ENCODE data around the gene LFNG.
"Not testable (repeated sequence)": the region's sequence is repeated elsewhere in the genome, so short reads cannot be mapped to it uniquely, and the experiment has no call there.

Gene LFNG

DNA sequence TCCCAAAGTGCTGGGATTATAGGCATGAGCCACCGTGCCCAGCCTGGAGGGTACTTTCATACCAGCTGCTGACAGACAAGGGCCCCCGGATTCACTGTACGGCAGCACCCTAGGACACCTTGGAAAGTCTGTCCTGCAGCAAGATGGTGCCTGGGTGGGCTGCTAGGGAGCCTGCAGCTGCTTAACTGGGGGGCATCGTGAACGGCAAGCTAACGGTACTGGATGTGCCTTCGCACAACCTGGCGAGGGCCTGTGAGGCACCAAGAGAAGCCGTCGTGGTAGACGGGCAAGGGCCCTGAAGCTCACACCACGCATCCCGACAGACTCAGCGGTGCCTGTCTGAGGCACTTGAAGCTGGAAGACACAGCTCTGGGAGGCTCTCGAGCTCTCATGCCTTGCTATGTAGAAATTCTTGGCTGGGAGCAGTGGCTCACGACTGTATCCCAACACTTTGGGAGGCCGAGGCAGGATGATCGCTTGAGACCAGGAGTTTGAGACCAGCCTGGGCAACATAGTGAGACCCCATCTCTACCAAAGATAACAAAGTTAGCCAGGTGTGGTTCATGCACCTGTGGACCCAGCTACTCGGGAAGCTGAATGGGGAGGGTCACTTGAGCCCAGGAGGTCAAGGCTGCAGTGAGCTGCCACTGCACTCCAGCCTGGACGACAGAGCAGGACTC lies 26.3 kb downstream of the LFNG start:
- DNase-seq (ENCODE audit: low read depth) = no peak

DNA sequence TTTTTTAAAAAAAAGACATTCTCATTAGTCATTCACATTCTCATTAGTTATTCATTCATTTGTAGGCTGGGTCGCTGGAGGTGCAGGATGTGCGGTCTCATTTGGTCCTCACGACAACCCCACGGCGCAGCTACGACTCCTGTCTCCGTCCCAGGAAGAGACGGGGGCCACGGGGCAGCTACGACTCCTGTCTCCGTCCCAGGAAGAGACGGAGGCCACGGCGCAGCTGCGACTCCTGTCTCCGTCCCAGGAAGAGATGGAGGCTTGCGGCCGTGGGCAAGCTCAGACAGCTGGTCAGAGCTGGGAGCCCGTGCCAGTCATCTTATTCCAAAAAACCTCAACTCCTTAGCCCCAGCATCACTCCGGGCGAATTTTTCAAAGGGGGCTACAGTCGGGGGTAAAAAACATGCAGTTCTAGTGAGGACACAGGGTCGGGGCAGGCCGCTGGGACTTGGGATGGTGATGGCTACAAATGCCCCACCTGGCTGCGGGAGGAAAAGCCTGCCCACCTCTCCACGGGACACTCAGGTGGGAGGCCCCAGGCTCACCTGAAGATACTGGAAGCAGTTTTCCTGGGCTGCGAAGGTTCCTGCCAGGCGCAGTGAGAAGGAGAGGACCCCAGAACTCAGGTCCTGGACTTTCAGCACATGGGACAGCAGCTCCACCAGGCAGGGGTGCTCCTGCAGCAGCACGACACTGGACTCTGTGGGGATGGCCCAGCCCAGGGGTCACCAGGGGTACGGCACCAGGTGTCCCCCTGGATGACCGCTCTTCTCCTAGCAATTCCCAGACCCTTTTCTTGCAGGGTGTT lies 27.4 kb downstream of the LFNG start:
- no peak for DNase-seq (ENCODE audit: low read depth)

DNA sequence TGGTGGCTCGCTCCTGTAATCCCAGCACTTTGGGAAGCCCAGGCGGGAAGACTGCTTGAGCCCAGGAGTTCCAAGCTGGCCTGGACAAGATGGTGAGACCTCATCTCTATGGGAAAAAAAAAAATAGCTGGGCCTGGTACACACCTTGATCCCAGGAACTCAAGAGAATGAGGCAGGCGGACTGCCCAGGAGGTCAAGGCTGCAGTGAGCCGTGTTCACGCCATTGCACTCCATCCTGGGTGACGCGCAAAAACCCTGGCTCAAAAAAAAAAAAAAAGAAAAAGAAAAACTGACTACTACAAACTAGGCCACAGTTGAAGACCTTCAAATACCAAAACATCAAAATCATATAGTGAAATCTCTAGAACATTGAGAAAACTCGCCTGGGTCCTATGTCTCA lies 31.8 kb downstream of the LFNG start:
- DNase-seq (ENCODE audit: low read depth) = no peak

DNA sequence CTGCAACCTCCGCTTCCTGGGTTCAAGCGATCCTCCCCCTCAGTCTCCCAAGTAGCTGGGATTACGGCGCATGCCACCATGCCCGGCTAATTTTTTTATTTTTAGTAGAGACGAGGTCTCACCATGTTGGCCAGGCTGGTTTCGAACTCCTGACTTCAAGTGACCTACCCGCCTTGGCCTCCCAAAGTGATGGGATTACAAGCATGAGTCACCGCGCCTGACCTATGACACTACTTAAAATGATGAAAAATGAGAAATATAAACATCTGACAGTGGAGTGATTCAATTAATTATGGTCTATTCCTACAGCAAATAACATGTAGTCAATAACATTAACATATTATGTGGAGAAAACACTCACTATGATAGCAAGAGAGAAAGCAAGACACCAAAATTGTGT lies 33.5 kb downstream of the LFNG start:
- no peak for DNase-seq (ENCODE audit: low read depth)

DNA sequence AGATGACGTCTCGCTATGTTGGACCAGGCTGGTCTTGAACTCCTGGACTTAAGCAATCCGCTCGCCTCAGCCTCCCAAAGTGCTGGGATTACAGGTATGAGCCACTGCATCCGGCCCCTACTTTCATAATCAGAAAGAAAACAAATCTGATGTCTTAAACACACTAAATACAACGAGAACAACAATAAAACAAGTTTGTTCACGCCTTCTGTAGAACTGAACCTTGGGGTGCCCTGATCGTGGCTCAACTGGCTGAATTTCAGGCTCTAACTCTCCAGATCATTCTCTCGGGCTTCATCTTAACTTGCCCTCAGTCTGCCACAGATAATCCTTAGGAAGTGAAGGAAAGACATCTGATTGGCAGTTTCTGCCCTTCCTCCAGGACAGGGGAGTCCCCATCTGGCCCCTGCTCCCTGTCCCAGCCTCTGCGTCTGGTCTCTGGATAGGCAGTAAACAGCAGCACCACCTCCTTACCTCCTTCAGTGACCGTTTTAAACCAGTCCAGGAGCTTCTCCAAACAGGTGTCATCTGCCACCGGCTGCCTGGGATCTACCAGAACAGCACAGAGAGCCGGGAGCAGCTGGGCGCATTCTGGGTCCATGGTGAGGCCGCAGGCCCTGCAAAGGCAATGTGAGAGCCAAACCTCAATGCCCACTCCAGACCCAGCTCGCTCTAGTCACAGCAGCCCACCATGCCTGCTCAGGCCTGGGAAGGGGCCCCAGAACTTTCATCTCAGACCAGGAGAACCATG lies 34.4 kb downstream of the LFNG start:
- no peak for DNase-seq (ENCODE audit: low read depth)

DNA sequence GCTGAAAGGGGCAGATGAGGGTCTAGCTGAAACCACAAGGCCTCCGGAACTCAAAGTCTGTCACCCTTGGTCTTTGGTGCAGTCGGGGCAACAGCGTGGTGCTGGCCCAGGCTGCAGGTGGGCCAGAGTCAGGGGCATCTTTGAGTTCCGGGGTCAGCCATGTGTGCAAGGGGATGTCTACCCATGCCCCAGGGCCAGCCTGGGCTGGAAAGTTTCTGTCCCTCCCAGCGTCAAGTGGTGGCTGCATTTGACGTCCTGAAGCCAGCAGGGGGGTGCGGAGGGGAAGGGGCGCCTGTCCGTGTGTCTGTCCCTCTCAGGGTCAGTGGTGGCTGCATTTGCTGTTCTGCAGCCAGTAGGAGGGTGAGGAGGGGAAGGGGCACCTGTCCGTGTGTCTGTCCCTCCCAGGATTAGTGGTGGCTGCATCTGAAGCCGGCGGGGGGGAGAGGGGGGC lies 35.1 kb downstream of the LFNG start:
- no peak for DNase-seq (ENCODE audit: low read depth)

DNA sequence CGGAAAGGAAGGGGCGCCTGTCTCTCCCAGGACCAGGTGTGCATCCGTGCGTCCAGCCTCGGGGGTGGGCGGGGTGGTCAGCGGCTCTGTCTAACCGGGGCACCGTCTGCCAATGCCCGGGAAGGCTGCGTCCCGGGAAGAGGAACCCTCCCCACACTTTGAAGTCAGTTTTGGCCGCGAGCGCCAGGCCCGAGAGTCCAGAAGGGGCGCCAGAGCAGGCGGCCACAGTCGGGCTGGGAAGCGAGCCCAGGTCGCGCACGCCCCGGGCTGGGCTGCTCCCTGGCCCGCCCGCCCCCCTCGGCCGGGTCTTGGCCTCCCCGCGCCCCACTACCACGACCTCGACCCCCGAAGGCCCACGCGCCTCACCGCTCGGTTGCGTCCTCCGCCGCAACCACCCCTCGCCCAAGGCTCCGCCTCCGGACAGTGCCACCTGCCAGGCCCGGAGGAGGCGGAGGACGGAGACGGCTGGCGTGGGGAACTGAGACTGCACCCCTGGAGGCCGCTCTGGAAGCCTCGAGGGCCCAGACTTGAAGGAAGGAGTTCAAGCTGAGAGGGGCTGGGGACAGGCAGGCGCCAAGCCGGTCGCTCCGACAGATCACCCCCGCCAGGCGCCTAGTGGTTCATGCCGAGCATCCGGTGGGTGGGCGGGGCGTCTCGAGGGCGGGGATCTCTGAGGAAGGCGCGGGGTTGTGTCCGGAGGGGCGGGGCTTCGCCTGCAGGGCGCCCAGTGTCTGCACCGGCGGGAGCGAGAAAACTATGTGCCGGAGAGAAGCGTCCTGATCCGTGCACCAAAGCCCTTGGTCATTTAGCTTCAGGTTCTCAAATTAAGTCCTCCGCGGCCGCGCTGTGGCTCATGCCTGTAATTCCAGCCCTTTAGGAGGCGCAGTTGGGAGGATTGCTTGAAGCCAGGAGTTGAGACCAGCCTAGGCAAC lies 35.8 kb downstream of the LFNG start, which contains the start of gene BRAT1:
Gene BRAT1, minus strand, starts transcription at position 404 of the 932 bp plus-strand sequence. CDS start 1,093 bp downstream, outside the sequence.
- DNase-seq (ENCODE audit: low read depth) = peak; percentile 78

DNA sequence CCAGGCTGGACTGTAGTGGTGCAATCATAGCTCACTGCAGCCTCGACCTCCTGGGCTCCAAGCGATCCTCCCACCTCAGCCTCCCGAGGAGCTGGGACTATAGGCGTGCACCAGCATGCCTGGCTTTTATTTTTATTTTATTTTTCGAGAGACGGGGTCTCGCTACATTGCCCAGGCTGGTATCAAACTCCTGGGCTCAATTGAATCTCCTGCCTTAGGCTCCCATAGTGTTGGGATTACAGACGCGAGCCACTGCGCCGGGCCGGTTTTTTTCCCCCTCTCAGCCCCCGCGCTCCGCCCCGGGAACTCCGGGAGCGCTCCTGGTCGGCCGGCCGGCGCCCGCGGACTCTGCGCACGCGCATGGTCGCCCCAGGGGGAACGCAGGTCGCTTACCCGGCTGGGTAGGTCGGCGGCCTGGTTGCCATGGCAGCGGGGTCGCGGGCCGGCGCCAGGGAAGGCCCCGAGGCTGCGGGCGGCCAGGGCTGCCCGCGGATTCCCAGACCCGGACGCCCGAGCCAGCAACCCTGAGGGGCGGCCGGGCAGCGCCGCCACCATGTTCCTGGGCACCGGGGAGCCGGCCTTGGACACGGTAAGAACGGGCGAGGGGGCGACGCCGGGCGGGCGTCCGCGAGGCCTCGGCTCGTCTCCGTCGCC lies 39.2 kb downstream of the LFNG start, which contains the start of gene IQCE:
Gene IQCE, plus strand, starts transcription at position 351 of the 654 bp plus-strand sequence. Its CDS starts 203 bp downstream, at position 554.
- DNase-seq (ENCODE audit: low read depth) = peak; percentile 44

DNA sequence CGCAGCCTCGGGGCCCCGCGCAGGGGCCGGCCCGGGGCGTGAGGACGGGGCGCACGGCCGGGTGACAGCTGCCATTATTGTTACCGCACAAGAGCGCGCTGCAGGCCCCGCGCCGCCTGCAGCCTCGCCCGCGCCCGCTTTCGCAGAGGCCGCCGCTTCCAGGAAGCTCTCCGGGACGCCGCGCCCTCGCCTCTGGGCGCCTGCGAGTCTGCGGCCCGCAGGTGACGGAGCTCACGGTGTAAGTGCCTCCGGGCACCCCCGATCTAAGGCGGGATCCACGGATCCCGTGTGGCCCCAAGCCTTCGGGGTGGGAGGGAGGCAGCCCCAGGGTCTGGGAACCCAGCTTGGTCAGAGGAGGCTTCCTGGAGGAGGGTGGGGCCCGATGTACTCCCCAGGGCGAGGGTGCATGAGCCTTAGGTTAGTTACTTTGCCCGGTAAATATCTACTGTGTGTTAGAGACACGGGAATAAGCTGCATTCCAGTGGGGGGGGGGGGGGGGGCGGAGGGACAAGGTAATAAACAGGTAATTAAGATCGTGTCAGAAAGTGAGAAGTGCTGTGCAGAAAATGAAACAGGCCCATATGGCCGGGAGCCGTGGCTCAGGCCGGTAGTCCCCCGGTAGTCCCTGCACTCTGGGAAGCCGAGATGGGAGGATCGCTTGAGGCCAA lies 39.8 kb downstream of the LFNG start:
- no peak for DNase-seq (ENCODE audit: low read depth)

DNA sequence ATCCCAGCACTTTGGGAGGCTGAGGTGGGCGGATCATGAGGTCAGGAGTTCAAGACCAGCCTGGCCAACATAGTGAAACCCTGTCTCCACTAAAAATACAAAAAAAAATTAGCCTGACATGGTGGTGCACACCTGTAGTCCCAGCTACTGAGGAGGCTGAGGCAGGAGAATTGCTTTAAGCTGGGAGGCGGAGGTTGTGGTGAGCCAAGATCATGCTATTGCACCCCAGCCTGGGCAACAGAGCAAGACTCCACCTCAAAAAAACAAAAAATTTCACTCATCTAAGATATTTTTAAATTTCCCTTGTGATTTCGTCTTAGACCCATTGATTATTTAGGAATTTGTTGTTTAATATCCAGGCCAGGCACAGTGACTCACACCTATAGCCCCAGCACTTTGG lies 44.4 kb downstream of the LFNG start:
- DNase-seq (ENCODE audit: low read depth) = not testable (repeated sequence)

DNA sequence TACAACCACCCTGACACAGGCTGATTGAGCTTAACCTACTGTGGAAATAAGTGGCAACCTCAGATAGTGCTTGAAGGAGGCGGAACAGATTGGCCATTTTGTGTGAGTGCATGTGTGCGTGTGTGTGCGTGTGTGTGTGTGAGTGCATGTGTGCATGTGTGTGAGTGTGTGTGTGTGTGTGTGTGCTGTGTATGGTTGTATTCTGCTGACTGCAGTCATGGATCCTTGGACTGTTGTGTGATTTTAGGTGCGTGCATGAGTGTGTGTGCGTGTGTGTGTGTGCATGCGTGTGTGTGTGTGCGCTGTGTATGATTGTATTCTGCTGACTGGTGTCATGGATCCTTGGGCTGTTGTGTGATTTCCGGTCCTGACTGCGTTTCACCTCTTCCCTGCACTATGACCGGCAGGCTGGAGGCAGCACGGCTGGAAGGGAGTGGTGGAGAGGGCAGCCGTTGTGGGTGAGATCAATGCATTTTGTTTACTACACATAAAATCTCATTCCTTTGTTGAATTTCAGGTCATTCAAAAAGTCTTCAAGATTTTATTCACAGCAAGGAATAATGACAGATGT lies 45.5 kb downstream of the LFNG start:
- no peak for DNase-seq (ENCODE audit: low read depth)

DNA sequence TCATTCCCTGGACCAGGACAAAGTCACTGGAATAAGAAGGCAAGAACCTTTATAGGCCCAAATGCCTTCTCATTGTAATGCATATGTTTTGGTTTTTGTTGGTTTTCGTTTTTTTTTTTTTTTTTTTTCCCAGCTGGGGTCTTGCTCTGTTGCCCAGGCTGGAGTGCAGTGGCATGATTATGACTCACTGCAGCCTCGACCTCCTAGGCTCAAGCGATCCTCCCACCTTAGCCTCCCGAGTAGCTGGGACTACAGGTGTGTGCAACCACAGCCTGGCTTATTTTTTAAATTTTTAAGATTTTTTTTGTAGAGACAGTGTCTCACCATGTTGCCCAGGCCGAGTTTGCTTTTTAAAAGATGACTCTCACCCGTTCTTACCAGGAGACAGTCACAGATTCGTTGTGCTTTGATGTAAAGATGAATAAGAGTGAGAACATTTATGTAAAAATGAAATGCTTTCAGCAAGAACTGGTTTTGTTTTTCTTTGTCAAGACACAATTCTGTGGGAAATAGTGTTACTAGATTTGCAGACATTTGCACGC lies 46.8 kb downstream of the LFNG start:
- DNase-seq (ENCODE audit: low read depth) = no peak

DNA sequence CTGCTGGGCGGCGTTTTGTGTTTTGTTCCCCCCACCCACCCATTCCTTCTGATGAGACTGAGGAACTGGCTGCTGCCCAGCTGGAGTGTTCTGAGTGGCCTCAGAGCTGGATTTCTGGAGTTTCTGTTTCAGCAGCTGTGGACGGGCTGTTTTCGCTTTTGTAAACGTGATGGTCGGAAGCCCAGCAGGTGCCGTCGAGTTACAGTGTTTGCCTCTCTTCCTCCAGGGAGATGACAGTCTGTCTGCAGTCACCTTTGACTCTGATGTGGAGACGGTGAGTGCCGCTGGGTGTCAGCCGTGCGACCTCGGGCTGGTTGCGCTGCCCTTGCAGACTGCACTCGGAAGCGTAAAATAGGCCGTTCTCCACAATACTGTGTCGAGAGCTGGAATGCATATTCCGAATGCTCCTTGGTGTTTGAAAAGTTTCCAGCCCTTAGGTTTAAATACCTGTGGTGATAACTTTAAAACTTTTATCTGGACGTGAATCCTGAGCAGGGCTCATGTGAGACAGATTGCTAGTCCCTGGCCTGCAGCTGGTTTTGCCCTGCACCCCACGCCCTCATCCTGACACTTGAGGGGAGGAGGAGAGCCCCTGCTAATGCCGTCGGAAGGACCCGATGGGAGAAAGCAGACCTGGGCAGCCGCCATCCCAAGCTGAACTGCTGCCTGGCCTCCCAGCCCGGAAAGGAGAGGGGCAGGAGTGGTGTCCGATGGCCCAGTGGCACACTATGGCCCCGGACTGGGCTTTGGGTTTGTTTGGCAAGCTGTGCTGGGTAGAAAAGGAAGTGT lies 47.5 kb downstream of the LFNG start:
- DNase-seq (ENCODE audit: low read depth) = no peak

DNA sequence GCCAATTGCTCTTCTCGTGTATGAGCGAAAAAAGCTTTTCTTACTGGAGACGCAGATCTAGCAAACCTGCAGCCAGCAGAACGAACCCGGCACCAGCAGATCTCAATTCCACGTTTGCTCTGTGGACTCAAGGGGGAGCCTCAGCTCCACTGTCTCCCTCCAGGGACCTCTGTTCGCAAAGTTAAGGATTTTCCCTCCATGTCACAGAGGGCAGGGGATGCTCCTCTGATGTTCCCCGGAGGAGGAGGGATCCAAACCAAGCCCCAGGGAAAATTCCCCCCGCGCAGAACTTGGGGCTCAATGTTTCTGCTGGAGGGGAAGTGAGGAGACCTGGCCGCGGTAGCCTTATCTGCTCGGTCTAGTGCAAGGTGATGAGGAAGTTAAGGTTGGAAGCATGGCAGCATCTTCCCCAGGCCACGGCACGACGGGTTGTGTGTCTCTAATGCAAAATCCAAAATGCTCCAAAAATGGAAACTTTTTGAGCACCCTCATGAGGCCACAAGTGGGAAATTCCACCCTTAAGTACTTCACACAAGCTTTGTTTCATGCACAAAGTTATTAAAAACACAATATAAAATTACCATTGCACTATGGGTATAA lies 48.2 kb downstream of the LFNG start:
- DNase-seq (ENCODE audit: low read depth) = no peak

DNA sequence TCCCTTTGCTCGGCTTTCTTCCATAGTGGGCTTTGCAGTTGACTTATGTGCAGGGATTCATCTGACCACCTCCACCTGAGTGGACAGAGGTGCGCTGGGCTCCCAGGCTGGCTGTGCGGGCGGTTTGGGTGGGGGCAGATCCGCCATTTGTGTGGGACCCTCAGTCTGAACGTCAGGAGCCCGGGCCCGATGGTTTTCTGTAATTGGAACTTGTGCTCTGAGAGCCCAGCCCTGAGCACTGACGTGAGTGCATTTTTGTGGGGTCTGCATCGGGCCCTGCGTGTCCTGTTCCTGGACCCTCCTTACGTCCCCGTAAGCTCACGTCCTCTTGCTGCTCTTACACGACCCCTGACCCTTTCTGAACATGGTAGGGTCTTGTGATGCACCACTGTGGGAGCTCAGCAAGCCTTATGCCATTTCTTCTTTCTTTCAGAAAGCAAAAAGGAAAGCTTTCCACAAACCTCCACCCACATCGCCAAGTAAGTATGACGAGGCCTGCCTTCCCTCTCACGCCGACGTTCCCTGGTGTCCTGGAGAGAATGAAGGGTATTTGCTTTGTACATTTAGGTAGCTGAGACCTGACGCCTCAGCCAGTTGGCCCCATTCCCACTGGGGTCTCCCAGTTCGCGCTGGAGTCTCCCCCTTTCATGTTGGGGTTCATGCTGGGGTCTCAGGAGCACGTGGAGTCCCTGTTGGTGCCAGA lies 49.1 kb downstream of the LFNG start:
- no peak for DNase-seq (ENCODE audit: low read depth)

DNA sequence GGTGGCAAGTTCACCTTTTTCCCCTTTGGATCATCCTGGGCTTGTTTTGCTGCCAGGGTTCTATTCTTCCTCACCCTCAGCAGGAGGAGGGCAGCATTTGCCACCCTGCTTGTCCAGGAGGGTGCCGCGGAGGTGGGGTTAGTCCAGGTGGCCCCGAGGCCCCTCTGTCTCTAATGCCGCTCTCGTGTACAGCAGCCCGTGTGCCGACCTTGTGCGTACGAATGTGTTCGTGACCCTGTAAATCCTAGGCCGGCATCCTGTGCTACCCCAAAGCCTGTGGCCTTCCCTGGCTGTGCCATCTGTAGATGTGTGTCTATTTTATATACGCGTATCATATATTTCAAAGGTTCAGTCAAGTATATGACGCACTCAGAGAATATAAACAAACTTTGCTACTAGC lies 49.8 kb downstream of the LFNG start:
- no peak for DNase-seq (ENCODE audit: low read depth)

DNA sequence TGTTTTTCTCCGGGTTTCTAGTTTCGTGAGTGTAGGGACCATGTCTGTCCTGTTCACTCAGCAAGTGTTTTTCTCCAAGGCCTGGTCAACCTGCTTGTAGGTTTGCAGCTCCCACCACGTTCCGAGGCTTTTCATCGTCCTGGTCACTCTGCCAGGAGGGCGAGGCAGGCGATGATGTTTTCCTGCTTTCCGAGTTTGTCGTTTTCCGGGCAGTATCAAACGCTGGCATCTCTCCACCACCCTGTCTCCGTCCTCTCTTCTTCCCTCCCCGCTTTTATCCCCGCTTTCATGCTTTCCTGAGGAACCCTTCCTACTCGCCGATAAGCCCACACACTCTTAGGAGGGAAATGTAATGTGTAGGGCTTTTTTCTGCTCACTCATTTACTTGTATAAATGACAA lies 50.4 kb downstream of the LFNG start:
- no peak for DNase-seq (ENCODE audit: low read depth)

DNA sequence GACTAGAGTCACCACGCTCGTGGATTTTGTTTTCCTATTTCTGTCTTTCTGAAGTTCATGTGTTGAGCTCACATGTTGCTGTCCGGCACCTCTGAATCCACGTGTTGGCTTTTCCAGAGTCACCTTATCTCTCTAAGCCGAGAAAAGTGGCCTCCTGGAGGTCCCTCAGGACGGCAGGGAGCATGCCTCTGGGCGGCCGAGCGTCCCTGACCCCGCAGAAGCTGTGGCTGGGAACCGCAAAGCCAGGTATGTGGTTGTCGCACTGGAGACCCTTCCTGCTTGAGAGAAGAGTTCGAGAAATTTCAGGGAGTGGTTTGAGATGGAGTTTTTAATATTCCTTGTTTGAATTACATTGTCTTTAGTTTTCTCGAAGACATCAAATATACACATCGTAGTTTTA lies 51.8 kb downstream of the LFNG start:
- no peak for DNase-seq (ENCODE audit: low read depth)

Data from HS-5 (cell line).